C4-2B (cell line): ENCODE data around the gene PTPN21.

Source experiments
- CTCF ChIP-seq: fragments of 450-650 bp; conservative IDR thresholded peaks from 2 replicates; pipeline ENCODE4 v1.5.1; 2017; ENCODE audit warnings: mild to moderate bottlenecking
- ZFX ChIP-seq: fragments of 450-650 bp; IDR thresholded peaks from 2 replicates; pipeline ENCODE4 v1.6.1; 2017

DNA sequence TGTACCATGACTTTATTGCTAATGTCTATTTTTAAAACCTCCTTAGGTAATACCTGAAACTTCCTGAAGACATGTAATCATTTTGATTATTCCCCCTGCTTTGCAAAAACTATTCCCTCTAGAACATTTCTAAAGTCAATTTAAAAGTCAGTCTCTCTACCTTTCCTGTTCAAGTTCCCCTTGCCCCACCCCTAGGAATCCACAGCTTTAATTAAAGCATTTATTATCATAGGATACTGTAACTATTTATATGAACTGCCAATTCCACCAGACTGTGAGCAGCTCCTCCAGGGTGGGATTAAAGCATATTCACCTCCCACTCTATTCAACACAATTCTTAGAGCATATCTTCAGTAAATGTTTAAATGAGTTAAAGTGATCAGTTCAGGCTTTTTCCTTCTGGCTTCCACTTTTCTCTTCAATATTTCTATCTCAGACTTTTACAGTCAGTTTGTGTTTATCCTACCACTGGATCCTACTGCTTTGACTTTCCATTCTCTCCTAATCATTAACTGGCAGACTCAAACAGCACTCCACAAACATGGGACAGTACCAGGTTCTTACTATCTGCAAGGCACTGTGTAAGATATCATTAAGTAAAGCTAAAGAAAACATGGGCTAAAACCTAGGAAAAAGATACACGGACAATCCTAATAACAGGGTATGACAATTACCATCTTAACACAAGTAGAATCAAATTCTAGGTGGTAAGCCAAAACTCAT lies 39.1 kb downstream of the PTPN21 start:
- TF ChIP-seq CTCF: no peak
- no peak for TF ChIP-seq ZFX
